Ascending aorta (tissue), 2 donors: ENCODE results near the gene PRKAG2. TPM values are rescaled to one million over a fixed set of nuclear protein-coding genes. Genes with fewer than 3 reads are reported as not detected.

Source experiments
- DNase-seq, 2 donors: peaks; one replicate each; pipeline ENCODE4 v3.0.0-alpha.2; 2019; ENCODE audit warnings: low spot score in 2 of 2
- H3K27ac ChIP-seq, 2 donors: fragments of 200-600 bp; sonication (generic); one replicate each; pipeline ENCODE4 v1.5.1; 2016 to 2017; ENCODE audit warnings: mild to moderate bottlenecking in 1 of 2
- H3K27me3 ChIP-seq: fragments of 200-600 bp; sonication (generic); one replicate; pipeline ENCODE4 v1.5.1; 2017
- H3K36me3 ChIP-seq, 2 donors: fragments of 200-600 bp; sonication (generic); one replicate each; pipeline ENCODE4 v1.5.1; 2016
- H3K4me1 ChIP-seq, 2 donors: fragments of 200-600 bp; sonication (generic); one replicate each; pipeline ENCODE4 v1.5.1; 2016 to 2017; ENCODE audit warnings: mild to moderate bottlenecking in 1 of 2
- H3K4me3 ChIP-seq, 2 donors: fragments of 200-600 bp; sonication (generic); one replicate each; pipeline ENCODE4 v1.5.1; 2016 to 2017; ENCODE audit warnings: mild to moderate bottlenecking in 1 of 2
- H3K9me3 ChIP-seq, 2 donors: fragments of 200-600 bp; sonication (generic); one replicate each; pipeline ENCODE4 v1.5.1; 2016
- intact Hi-C: fragments of 100-400 bp; cut with DNase I; formaldehyde crosslinking; loops from one replicate; pipeline ENCODE4 v1.15.1; 2023
- total RNA-seq: library from RNA; depleted of rRNA; stranded (reverse); fragments of >200 nt; gene quantifications from one replicate; pipeline ENCODE4 v1.1.0, GENCODE V29; 2016
- TF ChIP-seq, protein P1 (sequence below), 3 experiments: fragments of 200-600 bp in 2 of 3; fragments of 450-650 bp in 1 of 3; sonication (generic) in 2 of 3; IDR thresholded peaks; one replicate each; pipeline ENCODE4 v1.5.1; 2016 to 2019; ENCODE audit warnings: antibody characterized with exemption in 3 of 3, mild to moderate bottlenecking in 1 of 3, moderate library complexity in 1 of 3

PRKAG2 gene
- total RNA-seq, 1 donor from 2014 or later = 26.7 TPM

DNA sequence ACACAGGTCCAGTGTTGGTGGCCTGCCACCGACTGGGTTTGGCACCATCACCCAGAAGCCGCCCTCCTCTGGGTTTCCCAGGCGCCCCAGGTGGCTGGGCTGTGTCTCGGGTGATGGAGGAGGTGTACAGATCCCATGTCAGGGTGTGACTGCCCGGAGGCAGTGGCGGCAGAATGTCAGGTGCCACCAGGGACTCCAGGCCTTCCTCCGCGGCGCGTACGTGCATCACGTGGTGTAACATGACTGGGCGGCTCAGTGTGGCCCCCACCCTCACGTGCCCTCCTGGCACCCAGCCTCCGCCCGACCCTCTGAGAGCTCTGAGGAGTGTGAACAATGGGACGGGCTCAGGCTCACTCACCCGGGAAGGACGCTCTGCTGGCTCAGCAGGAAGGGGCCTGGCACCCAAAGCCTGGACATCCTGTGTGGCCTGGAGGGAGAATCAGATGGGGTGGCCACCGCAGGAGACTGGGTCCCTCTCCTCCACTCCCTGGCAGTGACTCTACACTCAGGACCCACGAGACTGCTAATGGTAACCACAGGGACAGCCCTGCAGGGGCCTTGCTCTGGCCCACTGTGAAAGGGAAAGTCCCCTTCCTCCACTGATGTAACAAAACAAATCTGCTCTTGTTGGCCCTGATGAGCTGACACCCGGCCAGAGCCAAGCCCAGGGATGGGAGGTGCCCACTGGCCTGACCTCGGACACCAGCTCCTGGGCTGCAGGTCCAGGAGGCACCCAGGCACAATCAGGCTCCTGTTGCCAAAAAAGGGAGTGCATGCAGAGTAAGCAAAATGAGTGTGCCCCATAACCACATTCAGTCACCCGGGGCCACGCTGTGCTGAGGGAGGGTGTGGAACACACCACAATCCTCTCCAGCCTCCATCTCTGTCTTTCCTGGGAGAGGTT, 164.8 kb downstream of the PRKAG2 start:
- peaks cover 0 to 5% of the 10 kb centered on the region in 2 donors for H3K4me1 ChIP-seq
- H3K27me3 ChIP-seq = no peaks in the 10 kb centered on the region
- no peak overlapping the region for H3K27ac ChIP-seq
- DNase-seq = no peak
- H3K9me3 ChIP-seq = no peaks in the 10 kb centered on the region
- TF ChIP-seq, protein P1, sequence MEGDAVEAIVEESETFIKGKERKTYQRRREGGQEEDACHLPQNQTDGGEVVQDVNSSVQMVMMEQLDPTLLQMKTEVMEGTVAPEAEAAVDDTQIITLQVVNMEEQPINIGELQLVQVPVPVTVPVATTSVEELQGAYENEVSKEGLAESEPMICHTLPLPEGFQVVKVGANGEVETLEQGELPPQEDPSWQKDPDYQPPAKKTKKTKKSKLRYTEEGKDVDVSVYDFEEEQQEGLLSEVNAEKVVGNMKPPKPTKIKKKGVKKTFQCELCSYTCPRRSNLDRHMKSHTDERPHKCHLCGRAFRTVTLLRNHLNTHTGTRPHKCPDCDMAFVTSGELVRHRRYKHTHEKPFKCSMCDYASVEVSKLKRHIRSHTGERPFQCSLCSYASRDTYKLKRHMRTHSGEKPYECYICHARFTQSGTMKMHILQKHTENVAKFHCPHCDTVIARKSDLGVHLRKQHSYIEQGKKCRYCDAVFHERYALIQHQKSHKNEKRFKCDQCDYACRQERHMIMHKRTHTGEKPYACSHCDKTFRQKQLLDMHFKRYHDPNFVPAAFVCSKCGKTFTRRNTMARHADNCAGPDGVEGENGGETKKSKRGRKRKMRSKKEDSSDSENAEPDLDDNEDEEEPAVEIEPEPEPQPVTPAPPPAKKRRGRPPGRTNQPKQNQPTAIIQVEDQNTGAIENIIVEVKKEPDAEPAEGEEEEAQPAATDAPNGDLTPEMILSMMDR (IDR thresholded peaks at IDR 0.05) = no peak
- H3K36me3 ChIP-seq = no peaks in the 10 kb centered on the region
- intact Hi-C loops = no loop called here
- H3K4me3 ChIP-seq = no peak overlapping the region

DNA sequence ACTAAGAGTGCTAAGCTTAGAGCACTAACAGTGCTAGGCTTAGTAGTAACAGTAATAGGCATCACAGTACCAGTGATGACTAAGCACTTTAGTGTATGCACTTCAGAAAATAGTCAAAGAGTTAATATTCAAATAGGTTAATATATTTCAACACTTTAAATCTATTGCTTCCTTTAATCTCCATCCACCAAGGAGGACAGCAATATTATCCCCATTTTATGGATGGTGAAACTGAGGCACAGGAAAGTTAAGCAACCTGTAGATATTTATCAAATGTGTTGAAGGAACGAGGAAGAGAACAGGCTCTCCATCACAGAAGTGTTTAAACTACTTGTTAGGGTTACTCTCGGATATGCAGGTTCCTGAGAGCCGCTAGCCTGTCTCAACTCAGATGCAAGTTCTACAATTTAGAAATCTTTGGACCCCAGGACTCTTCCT, 165.5 kb downstream of the PRKAG2 start:
- intact Hi-C loops = no loop called here
- Histone ChIP-seq H3K36me3 (no peaks in the 10 kb centered on the region), H3K9me3 (no peaks in the 10 kb centered on the region), H3K27ac (no peak overlapping the region), H3K4me3 (no peak overlapping the region), H3K27me3 (no peaks in the 10 kb centered on the region), H3K4me1 (peaks cover 0 to 5% of the 10 kb centered on the region in 2 donors)
- TF ChIP-seq, protein P1 (IDR thresholded peaks at IDR 0.05) = no peak
- no peak for DNase-seq

DNA sequence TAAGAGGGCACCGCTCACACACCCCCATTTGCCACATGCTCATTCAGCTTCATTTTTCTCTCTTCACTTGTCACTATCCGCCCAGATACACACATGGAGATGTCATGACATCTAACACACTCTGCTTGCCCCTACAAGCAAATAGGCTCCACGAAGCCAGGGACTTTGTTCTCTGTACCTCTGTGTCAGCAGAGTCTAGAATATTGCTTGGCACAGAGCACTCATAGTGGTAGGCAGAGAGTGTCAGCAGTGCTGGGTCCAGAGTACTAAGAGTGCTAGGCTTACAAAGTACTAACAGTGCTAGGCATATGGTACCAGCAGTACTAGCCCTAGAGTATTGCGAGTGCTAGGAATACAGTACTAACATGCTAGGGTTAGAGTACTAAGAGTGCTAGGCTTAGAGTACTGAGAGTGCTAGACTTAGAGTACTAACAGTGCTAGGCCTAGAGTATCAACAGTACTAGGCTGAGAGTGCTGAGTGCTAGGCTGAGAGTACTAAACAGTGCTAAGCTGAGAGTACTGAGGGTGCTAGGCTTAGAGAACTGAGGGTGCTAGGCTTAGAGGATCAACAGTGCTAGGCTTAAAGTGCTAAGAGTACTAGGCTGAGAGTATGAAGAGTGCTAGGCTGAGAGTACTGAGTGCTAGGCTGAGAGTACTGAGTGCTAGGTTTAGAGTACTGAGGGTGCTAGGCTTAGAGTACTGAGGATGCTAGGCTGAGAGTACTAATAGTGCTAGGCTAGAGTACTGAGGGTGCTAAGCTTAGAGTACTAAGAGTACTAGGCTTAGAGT, 166.1 kb downstream of the PRKAG2 start:
- TF ChIP-seq, protein P1 (IDR thresholded peaks at IDR 0.05) = no peak
- H3K36me3 ChIP-seq = no peaks in the 10 kb centered on the region
- no peaks in the 10 kb centered on the region for H3K9me3 ChIP-seq
- H3K27ac ChIP-seq = no peak overlapping the region
- H3K4me3 ChIP-seq = no peak overlapping the region
- no peak for DNase-seq
- intact Hi-C loops = no loop called here
- H3K4me1 ChIP-seq = peaks cover 0 to 11% of the 10 kb centered on the region in 2 donors
- no peaks in the 10 kb centered on the region for H3K27me3 ChIP-seq

DNA sequence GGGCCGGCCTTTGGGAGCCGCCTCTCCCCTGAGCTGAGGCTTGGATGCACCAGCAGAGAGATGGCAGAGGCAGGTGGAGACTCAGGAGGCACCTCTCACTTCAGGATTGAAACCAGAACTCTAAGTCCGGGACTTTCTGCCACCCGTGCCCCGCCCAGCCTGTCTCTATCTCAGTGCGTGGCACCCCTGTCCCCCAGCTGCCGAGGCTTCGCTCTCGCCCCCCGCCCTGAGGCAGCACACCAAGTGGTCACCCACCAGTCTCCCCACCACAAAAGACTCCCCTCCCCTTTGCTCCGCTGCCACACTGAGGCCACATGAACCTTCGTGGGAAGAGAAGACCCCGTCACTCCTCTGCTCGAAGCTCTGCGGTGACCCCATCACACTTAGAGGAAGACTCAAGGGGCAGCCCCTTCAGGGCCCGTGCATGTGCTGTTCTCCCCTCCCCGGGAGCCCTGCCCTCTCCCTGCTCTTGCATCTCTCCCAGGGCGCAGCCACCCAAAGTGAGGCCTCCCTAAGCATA, 166.7 kb downstream of the PRKAG2 start:
- DNase-seq = no peak
- Histone ChIP-seq H3K27ac (no peak overlapping the region), H3K27me3 (no peaks in the 10 kb centered on the region), H3K4me1 (peaks cover 0 to 17% of the 10 kb centered on the region in 2 donors), H3K4me3 (no peak overlapping the region), H3K36me3 (no peaks in the 10 kb centered on the region), H3K9me3 (no peaks in the 10 kb centered on the region)
- intact Hi-C loops = no loop called here
- TF ChIP-seq, protein P1 (IDR thresholded peaks at IDR 0.05) = no peak

DNA sequence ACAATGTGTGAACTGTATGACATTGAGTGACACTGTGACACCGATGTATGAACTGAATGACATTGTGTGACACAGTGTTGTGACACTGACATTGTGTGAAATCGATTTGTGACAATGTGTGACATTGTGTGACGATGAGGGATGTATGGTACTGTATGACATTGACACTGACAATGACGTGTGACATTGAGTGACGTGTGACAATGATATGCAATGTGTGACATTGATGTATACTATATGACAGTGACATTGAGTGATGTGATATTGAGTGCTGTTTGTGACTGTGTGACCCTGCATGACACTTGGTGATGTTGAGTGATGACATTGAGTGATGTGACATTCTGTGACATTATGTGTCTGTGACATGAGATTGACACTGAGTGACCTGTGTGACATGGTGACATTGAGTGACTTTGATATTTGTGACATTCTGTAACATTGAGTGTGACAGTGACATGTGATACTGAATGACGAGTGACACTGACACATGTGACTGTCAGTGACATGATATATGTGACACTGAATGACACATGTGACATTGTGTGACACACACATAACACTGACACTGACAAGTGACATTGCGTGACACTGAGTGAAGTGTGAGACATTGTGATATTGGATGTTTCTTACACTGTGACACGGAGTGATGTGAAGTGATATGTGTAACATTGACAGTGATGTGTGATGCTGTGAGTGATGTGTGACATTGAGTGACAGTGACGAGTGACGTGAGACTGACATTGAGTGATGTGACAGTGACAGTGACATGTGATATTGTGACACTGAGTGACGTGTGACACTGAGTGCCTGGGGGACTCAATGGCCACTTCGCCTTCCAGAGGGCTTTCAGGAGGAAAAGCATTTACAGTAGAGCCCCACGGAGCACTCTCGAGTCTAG, 167.5 kb downstream of the PRKAG2 start:
- TF ChIP-seq, protein P1 (IDR thresholded peaks at IDR 0.05) = no peak
- Histone ChIP-seq H3K4me3 (no peak overlapping the region), H3K4me1 (peaks cover 0 to 19% of the 10 kb centered on the region in 2 donors), H3K27ac (no peak overlapping the region), H3K9me3 (no peaks in the 10 kb centered on the region), H3K27me3 (no peaks in the 10 kb centered on the region), H3K36me3 (no peaks in the 10 kb centered on the region)
- DNase-seq = no peak
- intact Hi-C loops = loop anchor here (5.0 kb wide), 1 partner anchor 137 kb away; no protein-coding TSS in a partner anchor
